Keratinocyte (primary cell): ENCODE data around the gene FOXA1. TPM values are rescaled to one million over a fixed set of nuclear protein-coding genes. Genes with fewer than 3 reads are reported as not detected.

ENCODE experiments used
- DNase-seq: peaks from one replicate; pipeline ENCODE4 v3.0.0-alpha.2; 2011; ENCODE audit warnings: low read depth, missing footprints, low spot score
- FAIRE-seq: peaks from 2 replicates; lab custom pipeline; 2011; peaks lifted over from hg19 to GRCh38; lab: Jason Lieb, UNC
- H2AFZ ChIP-seq: 2 replicates; pipeline ENCODE4 v1.6.0; 2012; ENCODE audit warnings: low read length, control low read depth, inconsistent platforms; ENCODE audit not compliant: control insufficient read depth
- H3K27ac ChIP-seq: 2 replicates; pipeline ENCODE4 v1.5.1; 2011; ENCODE audit warnings: low read length; ENCODE audit not compliant: control insufficient read depth, insufficient read depth
- H3K27me3 ChIP-seq: 3 replicates; pipeline ENCODE4 v1.6.0; 2011; ENCODE audit warnings: low read length; ENCODE audit not compliant: control insufficient read depth, insufficient read depth; ENCODE audit errors: extremely low read depth
- H3K36me3 ChIP-seq, 2 experiments: 2 replicates in 1 of 2; 3 replicates in 1 of 2; pipeline ENCODE4 v1.5.1; 2011; ENCODE audit warnings: low read length in 2 of 2, mild to moderate bottlenecking in 1 of 2; ENCODE audit not compliant: control insufficient read depth in 2 of 2, insufficient read depth in 2 of 2; ENCODE audit errors: extremely low read depth in 1 of 2
- H3K4me1 ChIP-seq: 3 replicates; pipeline ENCODE4 v1.5.1; 2011; ENCODE audit warnings: low read length; ENCODE audit not compliant: control insufficient read depth, insufficient read depth; ENCODE audit errors: extremely low read depth
- H3K4me2 ChIP-seq: 3 replicates; pipeline ENCODE4 v1.6.0; 2011; ENCODE audit warnings: low read depth, low read length; ENCODE audit not compliant: control insufficient read depth, insufficient read depth; ENCODE audit errors: extremely low read depth
- H3K4me3 ChIP-seq, 3 experiments: fragments of 200-600 bp in 1 of 3; sonication (generic) in 1 of 3; 2 replicates in 2 of 3; 3 replicates in 1 of 3; pipeline ENCODE4 v1.5.1; 2011 to 2016; ENCODE audit warnings: low read length in 3 of 3, mild to moderate bottlenecking in 3 of 3, control low read depth in 2 of 3, inconsistent platforms in 1 of 3, low read depth in 1 of 3, mixed read lengths in 1 of 3, mixed run types in 1 of 3, moderate library complexity in 1 of 3; ENCODE audit not compliant: control insufficient read depth in 2 of 3, insufficient read depth in 2 of 3; ENCODE audit errors: extremely low read depth in 1 of 3
- H3K79me2 ChIP-seq: 2 replicates; pipeline ENCODE4 v1.6.0; 2012; ENCODE audit warnings: low read length; ENCODE audit not compliant: control insufficient read depth, insufficient read depth
- H3K9ac ChIP-seq: 3 replicates; pipeline ENCODE4 v1.6.0; 2011; ENCODE audit warnings: low read length; ENCODE audit not compliant: control insufficient read depth, insufficient read depth; ENCODE audit errors: extremely low read depth
- H3K9me1 ChIP-seq: 3 replicates; pipeline ENCODE4 v1.6.0; 2011; ENCODE audit warnings: low read length; ENCODE audit not compliant: control insufficient read depth, insufficient read depth; ENCODE audit errors: extremely low read depth
- H3K9me3 ChIP-seq: 2 replicates; pipeline ENCODE4 v1.5.1; 2012; ENCODE audit warnings: low read depth, low read length; ENCODE audit not compliant: control insufficient read depth
- H4K20me1 ChIP-seq: 3 replicates; pipeline ENCODE4 v1.6.0; 2011; ENCODE audit warnings: low read length; ENCODE audit not compliant: control insufficient read depth, insufficient read depth; ENCODE audit errors: extremely low read depth
- EZH2 ChIP-seq: IDR thresholded peaks from one replicate; pipeline ENCODE4 v1.6.1; 2012; ENCODE audit warnings: inconsistent platforms, mild to moderate bottlenecking, low read length, moderate library complexity
- dilution Hi-C: fragments of 300-500 bp; cut with MboI; formaldehyde crosslinking; loops from one replicate; pipeline ENCODE4 v1.7.0; 2020; ENCODE audit warnings: low sequenced_read_pairs; ENCODE audit not compliant: extremely low pct_ligation_motif_present
- polyA plus RNA-seq, 5 experiments: library from polyadenylated mRNA; depleted of rRNA in 3 of 5; stranded (reverse) in 3 of 5; stranded (forward) in 1 of 5; unstranded in 1 of 5; fragments of >200 nt; gene quantifications; 1 replicate in 1 of 5; 2 replicates in 3 of 5; 3 replicates in 1 of 5; pipeline versions ENCODE4 v1.2.1 to v1.2.3, GENCODE V29; 2011 to 2012; ENCODE audit warnings: missing spikeins in 2 of 5, low read depth in 1 of 5, low replicate concordance in 1 of 5
- TF ChIP-seq, protein P1 (sequence below), 3 experiments: IDR thresholded peaks in 1 of 3; conservative IDR thresholded peaks in 1 of 3; optimal IDR thresholded peaks in 1 of 3; 2 replicates in 2 of 3; 3 replicates in 1 of 3; pipeline versions ENCODE3 to v1.5.1; 2011; ENCODE audit warnings: low read length in 3 of 3, mild to moderate bottlenecking in 3 of 3, moderate library complexity in 2 of 3, control low read depth in 1 of 3, inconsistent platforms in 1 of 3; ENCODE audit not compliant: insufficient read depth in 2 of 3; ENCODE audit errors: extremely low read depth in 1 of 3

FOXA1 gene
- polyA plus RNA-seq, 1 donor (not counting 4 experiments of a cell fraction or from before 2014, with no cell fraction given): 0.85 TPM

- peaks cover 7% of the 10 kb centered on the region for H3K4me1 ChIP-seq
- no peak overlapping the region for H3K4me2 ChIP-seq
- H3K36me3 ChIP-seq: no peaks in the 10 kb centered on the region
- no peak overlapping the region for H3K9ac ChIP-seq
- FAIRE-seq (no peak), DNase-seq (no peak)
- peaks cover 94% of the 10 kb centered on the region for H3K27me3 ChIP-seq
- H4K20me1 ChIP-seq: no peaks in the 10 kb centered on the region
- no peak overlapping the region for H3K27ac ChIP-seq
- no peak overlapping the region for H2AFZ ChIP-seq
- H3K9me1 ChIP-seq: no peaks in the 10 kb centered on the region
- H3K79me2 ChIP-seq: no peaks in the 10 kb centered on the region
- TF ChIP-seq, protein P1, sequence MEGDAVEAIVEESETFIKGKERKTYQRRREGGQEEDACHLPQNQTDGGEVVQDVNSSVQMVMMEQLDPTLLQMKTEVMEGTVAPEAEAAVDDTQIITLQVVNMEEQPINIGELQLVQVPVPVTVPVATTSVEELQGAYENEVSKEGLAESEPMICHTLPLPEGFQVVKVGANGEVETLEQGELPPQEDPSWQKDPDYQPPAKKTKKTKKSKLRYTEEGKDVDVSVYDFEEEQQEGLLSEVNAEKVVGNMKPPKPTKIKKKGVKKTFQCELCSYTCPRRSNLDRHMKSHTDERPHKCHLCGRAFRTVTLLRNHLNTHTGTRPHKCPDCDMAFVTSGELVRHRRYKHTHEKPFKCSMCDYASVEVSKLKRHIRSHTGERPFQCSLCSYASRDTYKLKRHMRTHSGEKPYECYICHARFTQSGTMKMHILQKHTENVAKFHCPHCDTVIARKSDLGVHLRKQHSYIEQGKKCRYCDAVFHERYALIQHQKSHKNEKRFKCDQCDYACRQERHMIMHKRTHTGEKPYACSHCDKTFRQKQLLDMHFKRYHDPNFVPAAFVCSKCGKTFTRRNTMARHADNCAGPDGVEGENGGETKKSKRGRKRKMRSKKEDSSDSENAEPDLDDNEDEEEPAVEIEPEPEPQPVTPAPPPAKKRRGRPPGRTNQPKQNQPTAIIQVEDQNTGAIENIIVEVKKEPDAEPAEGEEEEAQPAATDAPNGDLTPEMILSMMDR (optimal IDR thresholded peaks at IDR 0.05 in 1 of 3, IDR thresholded peaks at IDR 0.05 in 1 of 3, conservative IDR thresholded peaks at IDR 0.05 in 1 of 3; ENCODE audit: extremely low read depth in 1 of 3, insufficient read depth in 2 of 3, low read length in 3 of 3): no peak
- dilution Hi-C loops: no loop called here
- H3K9me3 ChIP-seq: no peaks in the 10 kb centered on the region
- no peak overlapping the region for H3K4me3 ChIP-seq
Measured at GRCh38 chr14:37601865-37602264, 6.8 kb upstream of the FOXA1 start.

GRCh38 chr14:37600880-37601741 is 6.1 kb upstream of the FOXA1 start:
- H3K4me3 ChIP-seq: no peak overlapping the region
- peaks cover 12% of the 10 kb centered on the region for H3K4me1 ChIP-seq
- no peaks in the 10 kb centered on the region for H3K36me3 ChIP-seq
- H4K20me1 ChIP-seq: no peaks in the 10 kb centered on the region
- DNase-seq (no peak), FAIRE-seq (no peak)
- TF ChIP-seq, protein P1 (optimal IDR thresholded peaks at IDR 0.05 in 1 of 3, IDR thresholded peaks at IDR 0.05 in 1 of 3, conservative IDR thresholded peaks at IDR 0.05 in 1 of 3; ENCODE audit: extremely low read depth in 1 of 3, insufficient read depth in 2 of 3, low read length in 3 of 3): no peak
- peak; percentile 26 for TF ChIP-seq EZH2
- peaks cover 97% of the 10 kb centered on the region for H3K27me3 ChIP-seq
- no peak overlapping the region for H3K27ac ChIP-seq
- no peaks in the 10 kb centered on the region for H3K9me1 ChIP-seq
- no peaks in the 10 kb centered on the region for H3K9me3 ChIP-seq
- no peak overlapping the region for H2AFZ ChIP-seq
- dilution Hi-C loops: no loop called here
- H3K9ac ChIP-seq: no peak overlapping the region
- no peaks in the 10 kb centered on the region for H3K79me2 ChIP-seq
- H3K4me2 ChIP-seq: no peak overlapping the region
